Activated T-helper 1 cell treated with anti-CD3 and anti-CD28 coated beads, Interleukin-2, amount 50 U/mL, for 16 hours (primary cell): ENCODE measurements around the gene LRRD1.
"Not testable (repeated sequence)": the region's sequence is repeated elsewhere in the genome, so short reads cannot be mapped to it uniquely, and the experiment has no call there.

Experiments
- DNase-seq, 2 donors: peaks; one replicate each; pipeline ENCODE4 v3.0.0-alpha.2; 2020; ENCODE audit warnings: low read depth in 1 of 2, low spot score in 1 of 2

LRRD1 gene

GRCh38 chr7:92178928-92179924 lies at the start of gene LRRD1:
Gene LRRD1, minus strand, starts transcription at chr7:92179142. Its CDS starts 13,940 bp downstream, at chr7:92165202.
- DNase-seq: peak; percentile 83 to 85

GRCh38 chr7:92228742-92229141 lies 49.8 kb upstream of the LRRD1 start:
- DNase-seq: no peak

- no peak for DNase-seq
These were observed 49.2 kb upstream of the LRRD1 start for GRCh38 chr7:92228100-92228499.

GRCh38 chr7:92226981-92227380 lies 48.0 kb upstream of the LRRD1 start:
- no peak for DNase-seq

DNA sequence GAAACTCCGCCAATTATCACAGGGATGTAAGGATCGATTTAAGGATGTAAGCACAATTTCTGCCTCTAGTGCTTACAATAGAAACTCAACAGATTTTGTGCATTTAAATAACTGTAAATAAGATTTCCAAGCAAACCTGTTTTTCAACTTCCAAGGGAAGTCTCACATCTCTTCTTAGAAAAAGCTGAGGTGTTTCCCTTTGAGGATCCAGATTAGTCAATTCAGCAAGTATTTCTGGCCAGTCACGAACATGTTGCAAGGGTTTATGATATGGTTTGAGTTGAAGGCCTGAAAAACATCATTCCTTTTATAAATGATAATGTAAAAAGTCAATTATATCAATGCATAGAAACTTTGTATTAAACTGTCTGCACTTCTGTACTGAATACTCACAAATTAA lies 42.8 kb upstream of the LRRD1 start:
- no peak for DNase-seq

- no peak for DNase-seq
These were observed 27.7 kb upstream of the LRRD1 start for GRCh38 chr7:92206672-92207071.

GRCh38 chr7:92205987-92206386 lies 27.0 kb upstream of the LRRD1 start:
- DNase-seq: no peak

- DNase-seq: no peak
These were observed 21.8 kb upstream of the LRRD1 start for GRCh38 chr7:92200791-92201190.

DNA sequence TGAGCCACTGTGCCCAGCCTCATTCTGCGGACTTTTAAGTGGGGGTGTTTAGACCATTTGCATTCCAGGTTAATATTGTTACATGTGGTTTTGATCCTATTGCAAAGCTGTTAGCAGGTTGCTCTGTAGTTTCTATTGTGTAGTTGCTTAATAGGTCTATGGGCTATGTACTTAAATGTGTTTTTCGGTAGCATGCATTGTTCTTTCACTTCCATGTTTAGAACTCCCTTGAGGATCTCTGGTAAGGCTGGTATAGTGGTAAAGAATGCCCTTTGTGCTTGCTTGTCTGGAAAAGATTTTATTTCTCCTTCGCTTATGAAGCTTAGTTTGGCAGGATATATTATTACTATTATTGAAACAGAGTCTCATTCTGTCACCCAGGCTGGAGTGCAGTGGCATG lies 13.4 kb upstream of the LRRD1 start:
- DNase-seq: no peak

DNA sequence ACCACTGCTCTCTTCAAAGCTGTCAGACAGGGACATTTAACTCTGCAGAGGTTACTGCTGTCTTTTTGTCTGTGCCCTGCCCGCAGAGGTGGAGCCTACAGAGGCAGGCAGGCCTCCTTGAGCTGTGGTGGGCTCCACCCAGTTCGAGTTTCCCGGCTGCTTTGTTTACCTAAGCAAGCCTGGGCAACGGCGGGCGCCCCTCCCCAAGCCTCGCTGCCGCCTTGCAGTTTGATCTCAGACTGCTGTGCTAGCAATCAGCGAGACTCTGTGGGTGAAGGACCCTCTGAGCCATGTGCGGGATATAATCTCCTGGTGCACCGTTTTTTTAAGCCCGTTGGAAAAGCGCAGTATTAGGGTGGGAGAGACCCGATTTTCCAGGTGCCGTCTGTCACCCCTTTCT lies 10.3 kb upstream of the LRRD1 start:
- not testable (repeated sequence) for DNase-seq

DNA sequence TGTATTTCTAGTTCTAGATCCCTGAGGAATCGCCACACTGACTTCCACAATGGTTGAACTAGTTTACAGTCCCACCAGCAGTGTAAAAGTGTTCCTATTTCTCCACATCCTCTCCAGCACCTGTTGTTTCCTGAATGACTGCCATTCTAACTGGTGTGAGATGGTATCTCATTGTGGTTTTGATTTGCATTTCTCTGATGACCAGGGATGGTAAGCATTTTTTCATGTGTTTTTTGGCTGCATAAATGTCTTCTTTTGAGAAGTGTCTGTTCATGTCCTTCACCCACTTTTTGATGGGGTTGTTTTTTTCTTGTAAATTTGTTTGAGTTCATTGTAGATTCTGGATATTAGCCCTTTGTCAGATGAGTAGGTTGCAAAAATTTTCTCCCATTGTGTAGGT lies 5.4 kb upstream of the LRRD1 start:
- not testable (repeated sequence) for DNase-seq

GRCh38 chr7:92177362-92177761 lies 1.6 kb downstream of the LRRD1 start:
- no peak for DNase-seq

GRCh38 chr7:92169529-92169928 lies 9.4 kb downstream of the LRRD1 start:
- DNase-seq: not testable (repeated sequence)

DNA sequence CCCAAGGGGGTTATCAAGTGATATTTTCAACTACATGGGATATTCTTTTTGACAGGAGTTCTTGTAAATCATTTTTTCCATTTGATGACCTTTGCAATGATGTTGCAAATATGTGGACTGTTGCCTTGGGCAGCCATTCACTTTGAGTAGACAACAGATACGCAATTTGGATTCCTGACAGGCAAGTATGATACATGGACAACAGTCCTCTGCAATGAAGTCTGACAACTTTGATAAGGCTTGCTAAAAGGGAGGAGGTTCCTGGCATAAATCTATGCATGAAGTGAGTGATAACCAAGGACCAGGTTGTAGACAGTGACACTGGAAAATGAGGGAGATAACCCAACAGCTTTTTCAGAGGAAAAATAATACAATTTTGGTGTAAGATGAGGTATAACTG lies 17.7 kb downstream of the LRRD1 start:
- DNase-seq: no peak

DNA sequence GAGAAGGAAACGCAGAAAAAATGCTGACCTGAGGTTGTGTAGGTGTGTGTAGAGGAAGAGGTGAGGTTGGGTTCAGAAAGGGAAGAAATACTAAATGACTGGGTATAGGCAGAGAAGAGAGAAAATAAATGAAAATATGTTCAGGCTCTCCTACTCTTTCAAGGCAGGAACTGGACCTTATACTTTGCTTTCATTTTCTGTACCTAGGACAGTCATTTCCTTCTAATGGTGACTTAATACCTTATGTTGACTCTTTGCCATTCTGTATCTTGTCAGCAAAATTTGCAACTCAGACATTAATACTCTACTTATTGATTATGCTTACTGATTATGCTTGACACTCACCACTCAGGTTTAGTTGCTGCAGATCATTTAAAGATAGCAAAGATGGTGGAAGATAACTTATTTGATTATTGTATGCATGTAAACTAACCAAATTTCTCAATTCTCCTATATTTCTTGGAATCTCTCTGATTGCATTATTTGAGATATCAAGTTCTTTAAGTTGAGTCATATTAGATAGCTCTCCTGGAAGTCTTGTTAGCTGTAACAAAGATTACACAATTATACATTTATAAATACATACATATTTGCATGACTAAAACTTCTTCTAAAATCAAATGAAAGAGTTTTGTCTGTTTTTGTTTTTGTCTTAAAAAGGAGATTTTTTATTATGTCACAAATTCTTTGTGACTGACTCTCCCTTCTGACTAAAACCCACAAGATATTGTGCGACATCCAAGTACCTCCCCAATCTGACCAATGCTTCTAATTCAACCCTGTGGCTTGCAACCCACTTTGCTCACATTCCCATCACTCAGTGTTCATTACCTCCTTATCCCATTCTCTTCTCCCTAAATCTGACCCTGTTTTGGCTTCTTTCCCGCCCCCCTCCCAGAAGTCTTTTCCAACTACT lies 20.0 kb downstream of the LRRD1 start:
- no peak for DNase-seq

DNA sequence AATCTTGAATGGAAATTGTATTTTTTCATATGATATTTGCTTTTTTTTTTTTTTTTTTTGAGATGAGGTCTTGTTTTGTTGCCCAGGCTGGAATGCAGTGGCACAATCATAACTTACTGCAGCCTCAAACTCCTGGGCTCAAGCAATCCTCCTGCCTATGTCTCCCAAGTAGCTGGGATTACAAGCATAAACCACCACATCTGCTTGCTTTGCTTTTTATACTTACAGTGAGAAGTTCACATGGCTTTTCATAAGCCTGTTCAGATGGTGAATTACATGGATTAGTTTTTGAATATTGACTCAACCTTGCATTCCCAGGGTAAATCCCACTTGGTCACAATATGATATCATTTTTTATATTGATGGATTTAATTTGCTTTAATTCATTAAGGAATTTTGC lies 22.0 kb downstream of the LRRD1 start:
- DNase-seq: no peak

GRCh38 chr7:92155108-92155739 lies 23.7 kb downstream of the LRRD1 start:
- DNase-seq: no peak

DNA sequence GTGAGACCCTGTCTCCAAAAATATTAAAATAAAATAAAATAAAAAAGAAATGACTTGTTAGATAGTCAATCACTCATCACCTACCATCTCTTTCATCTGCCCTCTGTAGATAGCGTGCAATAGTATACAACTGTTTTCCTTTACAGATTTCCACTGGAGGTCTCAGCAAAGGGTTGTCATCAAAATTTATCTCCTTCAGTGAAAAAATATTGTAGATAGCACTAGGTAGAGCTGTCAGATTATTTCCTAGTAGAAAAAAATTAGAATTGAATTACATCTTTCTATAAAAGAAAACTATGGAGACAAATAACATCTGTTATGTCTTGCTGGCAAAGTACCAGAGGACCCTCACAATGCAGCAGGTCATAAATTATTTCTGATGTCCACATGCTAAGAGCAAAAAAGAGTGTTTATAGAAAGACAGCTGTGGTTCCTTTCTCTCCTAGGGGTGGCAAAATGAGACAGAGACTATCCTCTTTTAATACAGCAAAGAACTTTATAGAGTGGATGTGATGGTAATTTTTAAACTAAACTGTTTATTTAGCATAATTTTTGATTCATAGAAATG lies 28.4 kb downstream of the LRRD1 start:
- no peak for DNase-seq

DNA sequence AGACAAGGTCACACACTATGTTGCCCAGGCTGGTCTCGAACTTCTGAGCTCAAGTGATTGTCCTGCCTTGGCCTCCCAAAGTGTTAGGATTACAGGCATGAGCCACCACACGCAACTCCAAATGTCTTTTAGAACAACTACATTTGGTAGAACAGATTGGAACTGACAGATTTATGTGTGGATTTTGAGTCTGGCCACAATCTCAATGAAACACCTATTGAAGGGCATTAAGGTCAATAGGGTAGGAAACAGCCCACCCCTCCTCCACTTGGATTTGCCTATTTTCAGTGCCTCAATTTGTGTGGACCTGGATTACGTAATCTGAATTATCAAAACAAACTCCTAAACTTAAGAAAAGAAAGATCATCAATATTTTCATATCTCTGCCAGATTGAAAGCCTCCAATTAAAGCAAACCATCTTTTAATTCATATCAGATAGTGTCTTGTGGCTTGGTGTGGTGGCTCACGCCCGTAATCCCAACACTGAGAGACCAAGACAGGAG lies 29.2 kb downstream of the LRRD1 start:
- no peak for DNase-seq

GRCh38 chr7:92143192-92143880 lies 35.6 kb downstream of the LRRD1 start:
- not testable (repeated sequence) for DNase-seq
